A673 (cell line): ENCODE data around the gene THSD4. TPM values are rescaled to one million over a fixed set of nuclear protein-coding genes. Genes with fewer than 3 reads are reported as not detected.

ENCODE experiments used
- BruUV-seq: library from RNA; stranded (reverse); fragments of 400-500 nt; replicated peaks from 2 replicates; lab custom pipeline; 2021; lab: Mats Ljungman, UMichigan
- CTCF ChIA-PET: fragments of 300-600 bp; sonication (Branson Sonifier 250); formaldehyde crosslinking; loops from one replicate; lab custom pipeline; 2022; ENCODE audit warnings: antibody characterized with exemption; lab: Charles Lee
- POLR2A ChIA-PET: fragments of 300-600 bp; sonication (Branson Sonifier 250); formaldehyde crosslinking; loops from one replicate; lab custom pipeline; 2022; ENCODE audit warnings: antibody characterized with exemption; ENCODE audit not compliant: low non-redundant PET; lab: Charles Lee
- DNase-seq: peaks from one replicate; pipeline ENCODE4 v3.0.0-alpha.2; 2015; ENCODE audit warnings: low spot score
- H3K27ac ChIP-seq: fragments of 200-600 bp; sonication (generic); 2 replicates; pipeline ENCODE4 v1.5.1; 2016; ENCODE audit warnings: mixed run types, low read depth, mild to moderate bottlenecking, mixed read lengths, antibody characterized with exemption, low read length; ENCODE audit not compliant: poor library complexity, severe bottlenecking
- H3K27me3 ChIP-seq: fragments of 200-600 bp; sonication (generic); replicated peaks from 2 replicates; pipeline ENCODE4 v1.6.1; 2017; ENCODE audit warnings: mixed run types, low read depth, mild to moderate bottlenecking, mixed read lengths, antibody characterized with exemption, low read length; ENCODE audit not compliant: insufficient read depth, poor library complexity
- H3K36me3 ChIP-seq: fragments of 200-600 bp; sonication (generic); 2 replicates; pipeline ENCODE4 v1.6.1; 2016; ENCODE audit warnings: mixed run types, mild to moderate bottlenecking, mixed read lengths, antibody characterized with exemption, low read length; ENCODE audit not compliant: insufficient read depth, poor library complexity, severe bottlenecking
- H3K4me1 ChIP-seq: fragments of 200-600 bp; sonication (generic); 2 replicates; pipeline ENCODE4 v1.6.1; 2017; ENCODE audit warnings: mixed run types, mild to moderate bottlenecking, mixed read lengths, antibody characterized with exemption, low read length; ENCODE audit not compliant: insufficient read depth, poor library complexity, severe bottlenecking
- H3K4me3 ChIP-seq: fragments of 200-600 bp; sonication (generic); 2 replicates; pipeline ENCODE4 v1.5.1; 2016; ENCODE audit warnings: low read depth, mixed run types, mild to moderate bottlenecking, mixed read lengths, low read length; ENCODE audit not compliant: poor library complexity, severe bottlenecking
- H3K9me3 ChIP-seq: fragments of 200-600 bp; sonication (generic); 2 replicates; pipeline ENCODE4 v1.6.1; 2016; ENCODE audit warnings: mixed run types, low read depth, mild to moderate bottlenecking, mixed read lengths, antibody characterized with exemption, low read length; ENCODE audit not compliant: poor library complexity, severe bottlenecking
- CTCF ChIP-seq: fragments of 300-800, 200-600 bp; sonication (generic); conservative IDR thresholded peaks from 2 replicates; pipeline ENCODE4 v1.5.1; 2017; ENCODE audit warnings: low read depth, mild to moderate bottlenecking, antibody characterized with exemption, low read length, moderate library complexity, mixed read lengths
- EZH2 ChIP-seq: fragments of 200-600 bp; sonication (generic); IDR thresholded peaks from 2 replicates; pipeline ENCODE4 v1.6.1; 2017; ENCODE audit warnings: borderline replicate concordance, low read depth, mild to moderate bottlenecking, mixed read lengths, antibody characterized with exemption, low read length; ENCODE audit not compliant: poor library complexity, severe bottlenecking
- intact Hi-C: fragments of 100-400 bp; cut with micrococcal nuclease; formaldehyde crosslinking; loops from one replicate; pipeline ENCODE4 v1.10.0; 2022; ENCODE audit not compliant: unreplicated experiment
- total RNA-seq: library from RNA; stranded (reverse); gene quantifications from 2 replicates; pipeline ENCODE4 v1.2.3, GENCODE V29; 2021

THSD4 gene
- total RNA-seq, 1 experiment from 2014 or later: 2.4 TPM

- Histone ChIP-seq H3K4me1 (no peaks in the 10 kb centered on the region), H3K36me3 (no peaks in the 10 kb centered on the region), H3K27me3 (no peaks in the 10 kb centered on the region), H3K9me3 (no peaks in the 10 kb centered on the region), H3K27ac (no peak overlapping the region), H3K4me3 (no peak overlapping the region)
- TF ChIP-seq CTCF: no peak
- no peak for TF ChIP-seq EZH2
- CTCF ChIA-PET: no interaction called here
- POLR2A ChIA-PET: no interaction called here
- DNase-seq: no peak
- BruUV-seq: no TSS peak
- intact Hi-C loops: no loop called here
These were observed 204.7 kb downstream of the THSD4 start for GRCh38 chr15:71319935-71320334.

GRCh38 chr15:71323082-71323481 lies 207.8 kb downstream of the THSD4 start:
- Histone ChIP-seq H3K27ac (no peak overlapping the region), H3K27me3 (no peaks in the 10 kb centered on the region), H3K4me1 (no peaks in the 10 kb centered on the region), H3K9me3 (no peaks in the 10 kb centered on the region), H3K4me3 (no peak overlapping the region), H3K36me3 (no peaks in the 10 kb centered on the region)
- intact Hi-C loops: no loop called here
- DNase-seq: no peak
- CTCF ChIA-PET: no interaction called here
- no TSS peak for BruUV-seq
- TF ChIP-seq CTCF (no peak), EZH2 (no peak)
- POLR2A ChIA-PET: no interaction called here

- Histone ChIP-seq H3K9me3 (no peaks in the 10 kb centered on the region), H3K4me1 (no peaks in the 10 kb centered on the region), H3K36me3 (no peaks in the 10 kb centered on the region), H3K27me3 (no peaks in the 10 kb centered on the region), H3K27ac (no peak overlapping the region), H3K4me3 (no peak overlapping the region)
- intact Hi-C loops: no loop called here
- no peak for DNase-seq
- CTCF ChIA-PET: no interaction called here
- POLR2A ChIA-PET: no interaction called here
- TF ChIP-seq EZH2 (no peak), CTCF (no peak)
- no TSS peak for BruUV-seq
These were observed 208.3 kb downstream of the THSD4 start for GRCh38 chr15:71323584-71323983.
